HG03439 (cell line): ENCODE measurements around the gene SETD6.

Experiments used
- ATAC-seq: cut with Tn5 transposase; IDR thresholded peaks from one replicate; pipeline ENCODE4 v1.9.1; 2021; ENCODE audit warnings: mild to moderate bottlenecking, moderate library complexity; ENCODE audit not compliant: unreplicated experiment

The SETD6 gene

DNA sequence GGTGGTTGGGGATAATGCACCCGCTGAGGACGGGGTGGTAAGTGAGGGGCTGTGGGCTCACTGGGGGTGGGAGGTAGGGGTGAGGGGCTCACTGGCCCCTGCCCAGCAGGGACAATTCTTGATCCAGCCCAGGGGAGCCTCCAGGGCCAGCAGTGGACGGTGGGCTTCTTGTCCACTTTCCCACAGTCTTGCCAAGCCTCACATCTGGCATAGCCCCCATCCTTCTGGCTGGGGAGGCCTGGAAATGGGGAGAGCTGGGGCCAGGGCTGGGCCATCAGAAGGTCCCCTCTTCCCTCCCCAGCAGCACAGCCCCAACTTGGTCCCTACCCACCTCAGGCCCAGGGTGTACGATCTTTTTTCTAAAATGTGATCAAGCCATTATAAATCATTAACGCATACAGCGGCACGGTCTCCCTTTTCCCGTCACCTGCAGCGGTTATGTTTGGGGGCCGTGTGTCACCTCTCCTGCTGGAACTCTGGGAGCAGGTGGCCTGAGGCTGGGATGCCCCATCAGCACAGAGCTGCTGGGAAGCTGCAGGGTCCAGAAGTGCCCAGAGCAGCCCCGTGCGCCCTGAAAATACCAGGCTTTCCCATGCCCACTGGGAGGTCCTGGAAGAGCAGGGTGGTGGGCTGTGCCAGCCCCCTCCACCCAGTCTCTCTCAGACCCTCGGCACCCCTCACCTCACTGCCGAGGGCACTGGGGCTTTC lies 7.2 kb upstream of the SETD6 start:
- ATAC-seq, result no peak

DNA sequence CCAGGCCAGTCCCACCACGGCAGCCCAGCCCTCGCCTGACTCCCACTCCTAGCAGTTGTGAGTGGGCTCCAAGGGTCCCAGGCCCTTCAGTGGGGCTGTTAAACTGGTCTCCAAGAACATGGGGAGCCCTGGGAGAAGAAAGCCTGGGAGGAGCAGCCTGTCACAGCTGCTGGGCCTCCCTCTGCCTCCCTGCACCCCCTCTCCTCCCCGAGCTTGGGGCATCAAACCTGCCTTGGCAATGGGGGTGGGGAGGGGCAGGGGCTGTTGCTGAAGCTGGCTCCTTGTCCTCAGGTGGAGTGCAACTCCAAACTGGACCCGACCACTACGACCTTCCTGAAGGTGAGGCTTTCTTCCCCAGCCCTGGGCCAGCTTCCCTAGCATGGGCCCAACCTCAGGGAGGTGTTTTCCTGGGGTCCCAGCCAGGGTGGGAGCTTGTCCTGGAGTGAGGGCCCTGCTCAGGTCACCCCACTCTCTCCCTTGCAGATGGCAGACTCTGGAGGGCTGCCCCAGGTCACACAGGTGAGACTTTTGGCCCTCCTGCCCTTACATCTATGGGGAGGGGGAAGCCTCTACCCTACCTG lies 6.6 kb upstream of the SETD6 start:
- no peak for ATAC-seq

DNA sequence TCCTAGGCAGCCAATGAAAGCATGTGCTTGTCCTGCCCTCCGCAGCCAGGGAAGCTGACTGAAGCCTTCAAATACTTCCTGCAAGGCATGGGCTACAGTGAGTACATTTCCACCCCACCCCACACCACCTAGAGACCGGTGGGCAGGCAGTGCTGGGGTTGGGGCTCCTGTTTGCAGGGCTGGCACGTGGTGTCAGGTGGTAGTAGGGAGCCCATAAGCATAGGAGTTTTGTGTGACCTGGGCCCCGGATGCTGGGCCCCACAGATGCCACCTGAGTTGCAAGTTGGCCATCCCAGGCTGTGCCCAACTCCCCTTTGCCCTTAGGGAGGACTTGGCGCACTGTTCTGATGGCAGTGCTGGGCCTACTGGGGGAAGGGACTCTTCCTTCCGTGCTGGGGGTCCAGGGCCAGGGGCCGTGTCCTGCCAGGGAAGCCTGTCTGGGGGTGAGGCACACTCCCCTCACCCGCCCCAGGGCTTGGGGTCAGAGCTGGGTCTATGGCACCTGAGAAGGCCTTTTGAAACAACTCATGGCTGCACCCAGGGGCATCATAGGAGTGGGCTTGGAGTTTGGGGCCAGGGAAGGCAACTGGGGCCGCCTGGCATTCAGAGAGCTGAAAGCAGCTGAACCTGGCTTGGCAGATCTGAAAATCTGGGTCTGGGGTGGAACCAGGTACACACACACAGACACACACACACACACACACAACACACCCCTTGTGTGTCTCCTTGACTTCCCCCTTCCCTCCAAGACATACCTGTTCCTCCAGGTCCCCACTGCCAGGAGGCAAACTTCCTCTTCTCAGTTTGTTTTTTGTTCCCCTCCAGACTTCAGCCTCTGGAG lies 5.8 kb upstream of the SETD6 start:
- no peak for ATAC-seq

DNA sequence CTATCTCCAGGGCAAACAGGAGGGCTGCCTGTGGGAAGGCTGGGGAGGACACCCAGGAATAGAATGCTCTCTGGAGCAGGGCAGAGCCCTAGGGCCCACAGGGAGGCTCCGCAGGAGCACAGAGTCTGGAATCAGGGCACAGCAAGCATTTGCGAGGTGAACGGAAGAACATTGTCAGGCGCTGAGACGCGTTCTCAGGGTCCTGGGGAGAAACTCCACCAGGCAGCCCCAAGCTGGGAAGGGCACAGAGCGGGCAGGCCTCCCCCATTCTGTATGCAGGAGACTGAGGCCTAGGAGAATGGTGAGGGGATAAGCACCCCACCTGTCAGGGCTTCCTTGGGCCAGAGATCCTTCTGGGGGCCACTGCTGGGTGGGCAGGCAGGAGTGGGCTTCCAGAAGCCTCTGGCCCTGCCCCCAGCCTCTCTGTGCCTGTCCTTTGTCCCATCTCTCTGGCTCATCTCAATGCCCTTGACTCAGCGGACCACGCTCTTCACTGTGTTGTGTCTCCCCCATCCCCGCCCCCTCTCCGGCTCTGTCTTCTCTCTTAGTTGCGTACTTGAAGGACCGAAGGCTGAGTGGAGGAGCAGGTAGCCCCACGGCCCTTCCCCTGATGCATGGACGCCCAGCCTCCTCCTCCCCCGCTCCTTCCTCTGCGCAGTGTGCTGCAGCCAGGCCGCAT lies 5.1 kb upstream of the SETD6 start:
- ATAC-seq, result no peak

DNA sequence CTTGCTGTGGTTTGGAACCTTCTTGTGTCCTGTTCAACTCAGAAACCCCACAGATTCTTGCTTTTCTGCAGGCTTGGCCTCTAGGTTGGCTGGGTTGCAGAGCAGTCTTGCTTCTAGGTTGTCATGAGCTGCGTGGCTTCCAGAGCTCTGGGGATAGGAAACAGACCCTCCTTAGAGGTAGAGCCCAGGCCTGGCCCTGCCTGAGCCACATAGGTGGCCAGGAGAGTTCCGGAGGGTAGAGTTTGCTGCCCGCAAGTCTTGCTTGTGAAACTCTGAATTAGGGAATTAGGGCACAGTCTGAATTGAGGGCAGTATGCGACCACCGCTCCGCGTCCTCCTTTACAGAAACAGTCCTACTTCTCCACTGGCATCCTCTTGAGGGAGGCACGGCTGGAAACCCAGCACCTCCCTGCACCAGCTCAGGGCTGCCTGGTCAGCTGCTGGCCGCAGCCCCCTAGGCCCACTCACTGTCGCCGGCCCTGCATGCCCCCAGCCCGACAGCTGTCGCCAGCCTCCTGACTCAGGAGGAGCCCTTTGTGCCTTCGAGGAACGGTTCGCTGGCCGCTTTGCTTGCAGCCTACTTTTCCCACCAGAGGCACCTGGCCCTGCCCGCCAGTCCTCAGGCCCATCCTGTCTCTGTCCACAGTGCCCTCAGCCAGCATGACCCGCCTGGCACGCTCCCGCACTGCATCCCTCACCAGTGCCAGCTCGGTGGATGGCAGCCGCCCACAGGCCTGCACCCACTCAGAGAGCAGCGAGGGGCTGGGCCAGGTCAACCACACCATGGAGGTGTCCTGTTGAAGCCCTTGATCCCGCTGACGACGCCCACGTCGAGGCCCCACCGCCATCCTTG lies 4.3 kb upstream of the SETD6 start:
- no peak for ATAC-seq

DNA sequence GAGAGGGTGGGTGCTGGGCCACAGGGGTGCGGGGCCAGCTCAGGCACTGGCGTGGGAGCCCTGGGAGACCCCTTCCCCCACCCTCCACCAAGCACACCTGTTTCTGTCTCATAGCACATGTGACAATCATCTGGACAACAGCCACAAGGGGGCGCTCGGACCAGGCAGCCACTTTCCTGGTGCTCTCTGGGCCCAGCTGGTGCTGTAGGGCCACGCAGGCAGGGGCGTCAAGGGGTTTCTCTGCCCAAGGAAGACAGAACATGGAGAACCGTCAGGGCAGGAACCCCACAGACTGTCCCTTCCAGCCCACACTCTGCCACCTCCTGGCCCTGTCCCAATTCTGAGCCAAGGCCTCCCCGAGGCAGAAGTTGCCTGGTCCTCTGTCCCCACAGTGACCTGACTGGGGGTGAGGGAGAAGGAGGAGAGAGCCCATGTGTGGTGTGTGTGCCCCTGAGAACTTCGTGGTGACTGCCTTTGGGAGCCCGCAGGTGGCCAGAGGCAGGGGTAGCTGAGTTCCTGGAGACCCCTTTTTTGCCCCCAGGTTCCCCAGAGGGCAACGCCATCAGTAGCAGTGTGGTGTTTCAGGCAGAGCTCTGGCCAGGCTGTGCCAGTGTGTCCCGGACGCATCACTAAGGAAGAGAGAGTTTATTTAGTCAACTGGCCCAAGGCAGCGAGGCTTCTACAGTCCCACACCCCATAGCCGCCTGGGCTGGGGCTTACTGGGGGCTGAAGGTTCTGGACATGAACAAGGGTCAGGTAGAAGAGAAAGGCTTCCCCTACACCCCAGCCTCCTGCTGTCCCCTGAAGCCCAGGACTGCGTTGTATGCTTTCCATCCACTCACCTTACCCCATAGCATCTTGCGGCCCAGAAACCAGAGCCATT lies 3.1 kb upstream of the SETD6 start:
- no peak for ATAC-seq

DNA sequence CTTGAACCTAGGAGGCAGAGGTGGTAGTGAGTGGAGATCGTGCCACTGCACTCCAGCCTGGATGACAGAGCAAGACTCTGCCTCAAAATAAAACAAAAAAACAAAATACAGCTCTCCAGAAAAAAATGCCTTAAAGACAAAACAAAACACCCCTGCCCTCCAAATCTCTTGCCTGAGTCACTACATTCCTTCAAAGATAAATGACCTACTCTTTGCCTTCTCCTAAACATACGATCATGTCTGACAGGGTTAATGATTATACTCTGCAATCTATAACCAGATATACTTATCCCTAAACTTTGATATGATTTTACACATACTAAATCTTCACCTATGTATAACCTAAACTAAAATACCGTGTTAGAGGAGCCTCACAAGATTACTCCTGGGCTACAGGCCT lies 1.4 kb upstream of the SETD6 start:
- no peak for ATAC-seq

DNA sequence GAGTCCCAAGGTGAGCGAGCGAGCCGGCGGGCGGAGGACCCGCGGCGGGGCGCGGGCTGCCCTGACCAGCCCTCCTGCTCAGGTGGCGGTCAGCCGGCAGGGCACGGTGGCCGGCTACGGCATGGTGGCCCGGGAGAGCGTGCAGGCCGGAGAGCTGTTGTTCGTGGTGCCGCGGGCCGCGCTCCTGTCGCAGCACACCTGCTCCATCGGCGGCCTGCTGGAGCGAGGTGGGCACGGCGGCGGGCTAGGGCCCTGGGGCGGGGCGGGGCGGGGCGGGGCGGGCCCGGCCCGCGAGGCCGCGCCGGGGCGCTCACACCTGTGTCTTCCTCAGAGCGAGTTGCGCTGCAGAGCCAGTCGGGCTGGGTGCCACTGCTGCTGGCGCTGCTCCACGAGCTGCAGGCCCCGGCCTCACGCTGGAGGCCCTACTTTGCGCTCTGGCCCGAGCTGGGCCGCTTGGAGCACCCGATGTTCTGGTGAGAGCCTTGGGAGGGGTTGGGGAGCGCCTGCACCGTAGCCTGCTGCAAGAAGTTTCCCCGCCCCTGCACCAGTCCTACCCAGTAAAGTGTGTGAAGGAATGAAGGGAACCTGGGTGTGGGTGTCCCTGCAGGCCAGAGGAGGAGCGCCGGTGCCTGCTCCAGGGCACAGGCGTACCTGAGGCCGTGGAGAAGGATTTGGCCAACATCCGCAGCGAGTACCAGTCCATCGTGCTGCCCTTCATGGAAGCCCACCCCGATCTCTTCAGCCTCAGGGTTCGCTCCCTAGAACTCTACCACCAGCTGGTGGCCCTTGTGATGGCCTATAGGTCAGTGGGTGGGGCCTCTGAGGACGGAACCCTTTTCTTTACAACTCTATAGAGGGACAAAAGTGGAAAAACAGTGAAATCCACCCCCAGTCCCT lies 802 bp downstream of the SETD6 start:
- peak; percentile 31 for ATAC-seq

DNA sequence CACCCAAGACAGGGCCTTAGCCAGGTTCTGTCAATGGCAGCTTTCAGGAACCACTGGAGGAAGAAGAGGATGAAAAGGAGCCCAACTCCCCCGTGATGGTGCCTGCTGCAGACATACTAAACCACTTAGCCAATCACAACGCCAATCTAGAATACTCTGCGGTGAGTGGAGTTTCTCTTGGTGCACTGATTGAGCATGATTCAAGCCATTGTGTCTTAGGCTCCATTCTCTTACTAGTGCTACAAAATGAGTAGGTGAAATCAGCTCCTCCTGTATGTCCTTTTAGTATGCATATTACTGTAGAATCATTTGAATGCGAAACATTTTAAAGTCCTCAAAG lies 1.4 kb downstream of the SETD6 start:
- no peak for ATAC-seq

DNA sequence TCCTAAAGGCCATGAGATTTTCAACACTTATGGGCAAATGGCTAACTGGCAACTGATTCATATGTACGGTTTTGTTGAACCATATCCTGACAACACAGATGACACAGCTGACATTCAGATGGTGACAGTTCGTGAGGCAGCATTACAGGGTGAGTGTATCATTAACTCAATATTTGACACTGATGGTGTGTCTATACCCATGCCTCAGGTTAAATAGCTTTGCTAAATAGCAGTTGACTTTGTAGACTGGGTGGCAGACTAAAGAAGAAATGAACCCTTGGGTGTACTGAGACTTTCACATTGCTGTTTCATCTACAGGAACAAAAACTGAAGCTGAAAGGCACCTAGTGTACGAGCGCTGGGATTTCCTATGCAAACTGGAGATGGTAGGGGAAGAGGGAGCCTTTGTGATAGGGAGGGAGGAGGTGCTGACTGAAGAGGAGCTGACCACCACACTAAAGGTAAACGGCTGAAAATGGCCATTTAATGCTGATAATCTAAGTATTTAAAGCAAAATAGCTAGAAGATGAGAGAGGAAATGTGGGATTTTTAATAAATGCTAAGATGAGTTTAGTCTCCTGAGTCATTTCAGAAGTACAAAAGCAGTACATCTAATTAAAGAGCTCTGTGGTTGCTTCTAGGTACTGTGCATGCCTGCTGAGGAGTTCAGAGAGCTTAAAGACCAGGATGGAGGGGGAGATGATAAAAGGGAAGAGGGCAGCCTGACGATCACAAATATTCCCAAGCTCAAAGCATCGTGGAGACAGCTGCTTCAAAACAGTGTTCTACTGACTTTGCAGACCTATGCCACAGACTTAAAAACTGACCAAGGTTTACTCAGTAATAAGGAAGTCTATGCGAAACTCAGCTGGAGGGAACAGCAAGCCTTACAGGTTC lies 3.0 kb downstream of the SETD6 start:
- ATAC-seq, result peak; percentile 38

DNA sequence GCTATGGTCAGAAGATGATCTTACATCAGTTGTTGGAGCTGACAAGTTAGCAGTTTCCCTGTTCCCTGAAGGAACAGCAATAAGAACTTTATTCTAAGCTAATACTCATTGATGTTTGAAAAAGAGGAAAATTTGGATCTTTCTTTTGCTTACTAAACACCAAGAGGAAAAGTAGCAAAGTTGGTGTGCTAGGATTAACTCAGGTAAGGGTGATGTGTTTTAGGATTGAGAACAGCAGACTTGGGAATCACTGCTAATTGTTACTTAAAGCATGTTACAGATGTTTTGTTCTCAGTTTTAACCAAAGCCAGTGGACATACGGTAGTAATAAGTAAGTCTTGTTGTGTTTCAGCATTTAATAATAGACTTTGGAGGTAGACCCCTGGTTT lies 3.7 kb downstream of the SETD6 start:
- no peak for ATAC-seq

DNA sequence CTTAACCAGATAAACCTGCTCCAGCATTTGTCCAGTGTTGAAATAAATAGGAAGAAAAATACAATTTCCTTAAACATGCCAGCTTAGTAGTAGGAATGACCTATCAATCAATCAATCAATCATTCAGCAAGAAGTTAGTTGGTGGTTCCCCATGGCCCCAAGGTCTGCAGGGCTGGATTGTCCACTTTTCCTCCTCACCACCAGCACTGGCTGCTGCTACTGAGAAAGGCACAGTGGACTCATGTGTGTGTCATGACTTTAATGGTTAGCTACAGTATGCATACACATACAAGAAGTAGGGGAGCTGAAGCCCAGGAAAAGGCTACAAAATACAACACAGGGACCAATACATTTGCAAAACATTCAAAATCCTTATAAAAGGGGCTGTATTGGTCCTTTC lies 4.4 kb downstream of the SETD6 start:
- ATAC-seq, result no peak

DNA sequence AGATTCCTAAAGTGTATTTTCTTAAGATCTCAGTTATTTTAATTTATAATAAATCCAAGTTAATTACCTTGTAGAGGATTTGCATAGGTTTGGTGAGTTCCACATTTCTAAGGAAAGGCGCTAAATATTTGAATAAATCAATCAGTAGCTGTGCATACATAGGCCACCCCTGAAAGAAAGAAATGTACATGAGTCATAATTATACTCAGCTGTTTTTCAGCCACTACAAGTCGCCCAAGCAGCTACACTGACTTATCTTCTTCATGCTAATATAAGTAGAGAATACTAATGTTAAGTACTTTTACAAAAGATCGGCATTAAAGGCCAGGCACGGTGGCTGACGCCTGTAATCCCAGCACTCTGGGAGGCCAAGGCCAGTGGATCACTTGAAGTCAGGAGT lies 14.9 kb downstream of the SETD6 start:
- no peak for ATAC-seq

DNA sequence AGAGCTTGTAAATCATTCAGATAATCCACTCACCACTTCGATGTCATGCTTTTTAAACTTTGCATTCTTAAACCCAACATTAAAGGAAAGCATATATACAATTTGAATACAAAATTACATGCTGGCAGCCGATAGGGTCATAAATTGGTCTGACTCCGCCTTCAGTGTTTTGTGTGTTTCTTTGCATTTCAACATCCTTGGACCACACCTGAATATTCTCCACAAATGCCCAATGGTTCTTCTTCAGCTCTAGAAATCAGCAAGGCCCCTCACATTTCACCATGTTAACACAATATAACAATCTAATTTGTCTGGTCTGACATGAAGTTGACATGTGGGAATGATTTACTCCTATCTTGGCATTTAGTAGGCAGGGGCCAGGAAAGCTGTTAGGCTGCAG lies 17.1 kb downstream of the SETD6 start:
- ATAC-seq, result no peak

DNA sequence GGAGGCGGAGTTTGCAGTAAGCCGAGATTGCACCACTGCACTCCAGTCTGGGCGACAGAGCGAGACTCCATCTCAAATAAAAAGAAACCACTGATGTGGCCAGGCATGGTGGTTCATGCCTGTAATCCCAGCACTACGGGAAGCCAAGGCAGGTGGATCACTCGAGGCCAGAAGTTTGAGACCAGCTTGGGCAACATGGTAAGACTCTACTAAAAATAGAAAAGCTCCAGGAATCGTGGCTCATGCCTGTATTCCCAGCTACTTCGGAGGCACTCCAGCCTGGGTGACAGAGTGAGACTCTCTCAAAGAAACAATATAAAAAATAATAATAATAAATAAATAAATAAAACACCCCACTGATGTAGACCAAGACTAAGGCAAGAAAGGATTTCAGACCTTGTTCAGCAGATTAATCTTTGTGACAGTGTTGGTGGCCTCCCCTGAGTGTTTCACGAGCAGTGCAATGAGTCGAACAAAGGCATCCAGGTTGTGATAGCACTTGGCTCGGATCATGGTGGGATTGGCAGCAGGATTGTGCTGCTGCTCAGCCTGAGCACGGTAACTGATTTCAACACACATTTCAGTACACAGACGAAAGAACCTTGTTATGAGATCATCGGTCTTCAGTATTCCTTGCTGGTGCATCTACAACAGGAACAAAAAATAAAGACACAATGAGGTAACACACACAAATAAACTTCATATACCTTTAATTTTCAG lies 18.6 kb downstream of the SETD6 start:
- no peak for ATAC-seq

DNA sequence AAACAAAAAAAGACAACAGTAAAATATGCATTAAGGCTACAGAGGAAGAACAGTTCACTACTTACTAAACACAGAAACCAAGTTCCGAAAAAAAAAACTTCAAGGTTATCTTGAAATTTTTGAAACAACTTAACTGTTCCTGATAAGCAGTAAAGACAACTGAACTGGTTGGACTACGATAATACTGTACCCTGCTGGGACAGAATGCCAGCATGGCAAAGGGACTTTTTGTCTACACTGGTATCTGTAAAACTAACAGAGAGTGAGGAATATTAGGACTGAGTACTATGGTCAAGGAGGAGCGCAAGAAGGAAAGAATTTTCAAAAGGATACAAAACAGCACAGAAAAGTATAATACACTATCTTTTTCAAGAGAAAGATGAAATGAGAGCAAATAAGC lies 19.8 kb downstream of the SETD6 start:
- no peak for ATAC-seq

DNA sequence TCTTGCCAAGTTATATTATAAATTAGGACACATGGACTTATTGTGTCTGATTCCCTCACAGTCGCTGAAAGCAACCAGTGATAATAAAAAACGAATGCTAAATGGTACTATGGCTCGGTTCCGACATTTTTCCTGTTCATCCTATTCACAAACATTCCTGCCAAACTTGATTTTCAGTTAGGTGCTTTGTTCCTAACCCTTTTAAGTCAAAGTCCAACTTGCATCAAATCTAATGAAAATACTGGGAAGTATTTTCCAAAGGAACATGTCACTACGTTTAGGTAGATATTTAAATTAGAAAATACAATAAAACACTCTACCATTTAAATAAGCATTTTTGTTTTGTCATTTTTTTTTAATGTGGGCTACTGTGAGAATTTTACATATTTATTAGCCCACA lies 21.0 kb downstream of the SETD6 start:
- no peak for ATAC-seq
